Hepatocyte (in vitro differentiated cells): Measurements from ENCODE around the gene HIP1R. TPM values are rescaled to one million over a fixed set of nuclear protein-coding genes. Genes with fewer than 3 reads are reported as not detected.
A peak's percentile ranks its signal among the peaks of the same experiment; 100 is the strongest.
"Not testable (repeated sequence)": the region's sequence is repeated elsewhere in the genome, so short reads cannot be mapped to it uniquely, and the experiment has no call there.

ENCODE experiments used
- DNase-seq: peaks from one replicate; pipeline ENCODE4 v3.0.0-alpha.2; 2016; ENCODE audit warnings: low spot score
- H2AFZ ChIP-seq: fragments of 200-600 bp; sonication (generic); 2 replicates; pipeline ENCODE4 v1.6.0; 2016; ENCODE audit warnings: antibody characterized with exemption, mild to moderate bottlenecking
- H3K27ac ChIP-seq: fragments of 200-600 bp; sonication (generic); 2 replicates; pipeline ENCODE4 v1.5.1; 2016; ENCODE audit warnings: mild to moderate bottlenecking
- H3K27me3 ChIP-seq: fragments of 200-600 bp; sonication (generic); 2 replicates; pipeline ENCODE4 v1.6.1; 2016
- H3K36me3 ChIP-seq: fragments of 200-600 bp; sonication (generic); replicated peaks from 2 replicates; pipeline ENCODE4 v1.5.1; 2016; ENCODE audit warnings: low read depth; ENCODE audit not compliant: insufficient read depth
- H3K4me1 ChIP-seq: fragments of 200-600 bp; sonication (generic); 2 replicates; pipeline ENCODE4 v1.5.1; 2016; ENCODE audit warnings: mild to moderate bottlenecking, moderate library complexity; ENCODE audit not compliant: insufficient read depth
- H3K4me2 ChIP-seq: fragments of 200-600 bp; sonication (generic); 2 replicates; pipeline ENCODE4 v1.6.0; 2016
- H3K4me3 ChIP-seq: fragments of 200-600 bp; sonication (generic); 2 replicates; pipeline ENCODE4 v1.5.1; 2016; ENCODE audit warnings: mild to moderate bottlenecking
- H3K79me2 ChIP-seq: fragments of 200-600 bp; sonication (generic); 2 replicates; pipeline ENCODE4 v1.6.0; 2017; ENCODE audit warnings: mild to moderate bottlenecking
- H3K9me2 ChIP-seq: fragments of 200-600 bp; sonication (generic); replicated peaks from 2 replicates; pipeline ENCODE4 v1.6.0; 2017; ENCODE audit warnings: mild to moderate bottlenecking; ENCODE audit not compliant: insufficient read depth
- H3K9me3 ChIP-seq: fragments of 200-600 bp; sonication (generic); 2 replicates; pipeline ENCODE4 v1.5.1; 2016; ENCODE audit warnings: low read depth, mild to moderate bottlenecking
- H4K20me1 ChIP-seq: fragments of 200-600 bp; sonication (generic); 2 replicates; pipeline ENCODE4 v1.6.0; 2016; ENCODE audit warnings: mild to moderate bottlenecking; ENCODE audit not compliant: insufficient read depth, poor library complexity, severe bottlenecking
- CTCF ChIP-seq: fragments of 200-600 bp; sonication (generic); IDR thresholded peaks from 2 replicates; pipeline ENCODE4 v1.5.1; 2016; ENCODE audit warnings: antibody characterized with exemption, mild to moderate bottlenecking; ENCODE audit not compliant: poor library complexity
- EZH2 ChIP-seq: fragments of 200-600 bp; sonication (generic); IDR thresholded peaks from 2 replicates; pipeline ENCODE4 v1.6.1; 2016; ENCODE audit warnings: antibody characterized with exemption, mild to moderate bottlenecking, borderline replicate concordance
- EZH2phosphoT487 ChIP-seq: fragments of 200-600 bp; sonication (generic); IDR thresholded peaks from one replicate; pipeline ENCODE4 v1.6.1; 2018; ENCODE audit warnings: antibody characterized with exemption, mild to moderate bottlenecking, low read depth, moderate library complexity; ENCODE audit not compliant: unreplicated experiment, severe bottlenecking
- WGBS: methylation state at CpG from one replicate; pipeline ENCODE4 v1.1.6; 2016; ENCODE audit warnings: low lambda C conversion rate; ENCODE audit errors: missing lambda C conversion rate; 5-methylcytosine and 5-hydroxymethylcytosine counted together
- polyA plus RNA-seq: library from polyadenylated mRNA; unstranded; fragments of >200 nt; fragmentation: Nextera tagmentation; extraction: Ambion mirVana; gene quantifications from 2 replicates; pipeline ENCODE4 v1.2.1, GENCODE V29; 2016
- total RNA-seq: library from RNA; depleted of rRNA; stranded (reverse); fragments of >200 nt; gene quantifications from 2 replicates; pipeline ENCODE4 v1.2.3, GENCODE V29; 2014

Gene HIP1R
- total and polyA plus RNA-seq, 2 experiments from 2014 or later = 31.8 to 44.3 TPM

GRCh38 chr12:122889761-122890520 is 54.7 kb downstream of the HIP1R start:
- no peaks in the 10 kb centered on the region for H3K27me3 ChIP-seq
- no peak overlapping the region for H2AFZ ChIP-seq
- H3K9me2 ChIP-seq = no peaks in the 10 kb centered on the region
- H4K20me1 ChIP-seq = peaks cover 21% of the 10 kb centered on the region
- no peaks in the 10 kb centered on the region for H3K36me3 ChIP-seq
- peaks cover 91% of the 10 kb centered on the region for H3K79me2 ChIP-seq
- WGBS = 95% methylated on average over 13 of the region's 13 CpGs
- TF ChIP-seq EZH2phosphoT487 (no peak), EZH2 (no peak), CTCF (no peak)
- H3K27ac ChIP-seq = peak overlapping the region; percentile 91
- DNase-seq = no peak
- peaks cover 64% of the 10 kb centered on the region for H3K4me1 ChIP-seq
- H3K4me2 ChIP-seq = peak overlapping the region; percentile 65
- H3K9me3 ChIP-seq = no peaks in the 10 kb centered on the region
- H3K4me3 ChIP-seq = no peak overlapping the region

GRCh38 chr12:122891661-122892525 is 56.6 kb downstream of the HIP1R start:
- Histone ChIP-seq H3K4me1 (peaks cover 56% of the 10 kb centered on the region), H3K27me3 (no peaks in the 10 kb centered on the region), H3K9me3 (no peaks in the 10 kb centered on the region), H2AFZ (no peak overlapping the region), H3K4me3 (no peak overlapping the region), H3K27ac (peak overlapping the region; percentile 91), H4K20me1 (peaks cover 17% of the 10 kb centered on the region), H3K9me2 (no peaks in the 10 kb centered on the region), H3K4me2 (peak overlapping the region; percentile 65), H3K79me2 (peaks cover 87% of the 10 kb centered on the region), H3K36me3 (no peaks in the 10 kb centered on the region)
- DNase-seq = no peak
- WGBS = 34% methylated on average over 10 of the region's 10 CpGs
- TF ChIP-seq EZH2 (no peak), CTCF (no peak), EZH2phosphoT487 (no peak)

- H3K9me2 ChIP-seq, H3K9me3 ChIP-seq, DNase-seq, H3K4me3 ChIP-seq, H3K36me3 ChIP-seq, H2AFZ ChIP-seq, H3K27me3 ChIP-seq: not testable (repeated sequence)
- peaks cover 17% of the 10 kb centered on the region for H4K20me1 ChIP-seq
- peaks cover 80% of the 10 kb centered on the region for H3K79me2 ChIP-seq
- WGBS = over 99% methylated on average over 9 of the region's 9 CpGs
- peak overlapping the region; percentile 91 for H3K4me2 ChIP-seq
- peak overlapping the region; percentile 91 for H3K27ac ChIP-seq
- peaks cover 47% of the 10 kb centered on the region for H3K4me1 ChIP-seq
These were observed 57.5 kb downstream of the HIP1R start for GRCh38 chr12:122892724-122893123.
